ENCODE results near the gene SRRM5.

The SRRM5 gene

DNA sequence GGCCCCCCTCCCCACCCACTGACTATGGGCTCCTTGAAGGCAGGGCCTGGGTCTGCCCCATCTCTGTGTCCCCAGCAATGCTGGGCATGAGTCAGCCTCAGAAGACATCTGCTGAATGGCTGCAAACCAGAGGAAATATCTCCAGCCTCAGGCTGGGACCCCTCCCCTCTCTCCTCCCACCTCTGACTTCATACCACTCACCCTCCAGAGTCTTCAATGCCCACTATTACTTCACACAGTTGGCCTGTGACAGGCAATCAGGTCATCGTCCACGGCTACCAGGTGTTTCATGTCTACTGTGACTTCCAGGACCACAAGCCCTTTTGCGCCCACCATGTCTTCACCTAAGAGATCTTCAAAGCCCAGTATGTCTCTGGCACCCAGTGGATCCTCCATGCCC, at the start of gene SRRM5:
SRRM5 (plus strand) TSS at position 301 of the 400 bp plus-strand sequence; CDS start at position 335, 34 bp downstream.
- peaks cover 33% of the 10 kb centered on the region for H3K4me1 Mint-ChIP-seq

GRCh38 chr19:43562226-43562697, 49.6 kb upstream of the SRRM5 start:
- Mint-ChIP-seq H3K9me3 (no peaks in the 10 kb centered on the region), H3K4me1 (peaks cover 64% of the 10 kb centered on the region), H3K27ac (peak overlapping the region; percentile 96 to 99), H3K4me3 (peak overlapping the region; percentile 70 to 73), H3K27me3 (no peaks in the 10 kb centered on the region)
- ATAC-seq (no peak), DNase-seq (no peak)

More for the DNA sequence above, at the start of gene SRRM5:
- ATAC-seq (no peak), DNase-seq (no peak)
- peak within 1 kb of the TSS; percentile 55 to 61 for H3K27ac Mint-ChIP-seq
- no peak within 1 kb of the TSS for H3K4me3 Mint-ChIP-seq
- no peaks in the 10 kb centered on the region for H3K27me3 Mint-ChIP-seq
- no peaks in the 10 kb centered on the region for H3K9me3 Mint-ChIP-seq

- DNase-seq: peak; percentile 72 to 86
- Mint-ChIP-seq H3K27me3 (no peaks in the 10 kb centered on the region), H3K27ac (peak overlapping the region; percentile 96 to 99), H3K4me1 (peaks cover 64% of the 10 kb centered on the region), H3K4me3 (peak overlapping the region; percentile 70 to 73), H3K9me3 (no peaks in the 10 kb centered on the region)
- peak; percentile 97 for ATAC-seq
Observed at GRCh38 chr19:43562698-43563241, 49.1 kb upstream of the SRRM5 start.

GRCh38 chr19:43563816-43564457, 48.0 kb upstream of the SRRM5 start:
- H3K9me3 Mint-ChIP-seq: no peaks in the 10 kb centered on the region
- peaks cover 64% of the 10 kb centered on the region for H3K4me1 Mint-ChIP-seq
- peak overlapping the region; percentile 9 to 29 for H3K27ac Mint-ChIP-seq
- ATAC-seq (no peak), DNase-seq (no peak)
- H3K4me3 Mint-ChIP-seq: peak overlapping the region; percentile 1 to 47
- H3K27me3 Mint-ChIP-seq: no peaks in the 10 kb centered on the region

DNA sequence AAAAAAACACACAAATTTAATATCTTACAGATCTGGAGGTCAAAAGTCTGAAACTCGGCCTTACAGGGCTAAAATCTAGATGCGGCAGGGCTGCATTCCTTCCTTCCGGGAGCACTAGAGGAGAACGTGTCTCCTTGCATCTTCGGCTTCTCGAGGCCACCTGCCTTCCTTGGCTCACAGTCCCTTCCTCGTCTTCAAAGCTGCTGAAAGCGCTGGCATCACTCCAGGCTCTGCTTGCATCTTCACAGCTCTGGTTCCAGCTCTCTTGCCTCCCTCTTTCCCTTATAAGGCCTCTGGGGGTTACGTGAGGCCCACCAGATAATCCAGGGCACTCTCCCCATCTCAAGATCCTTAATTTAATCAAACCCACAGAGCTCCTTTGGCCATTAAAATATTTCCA, 47.1 kb upstream of the SRRM5 start:
- ATAC-seq (no peak), DNase-seq (no peak)
- H3K27ac Mint-ChIP-seq: peak overlapping the region; percentile 19 to 21
- peaks cover 67% of the 10 kb centered on the region for H3K4me1 Mint-ChIP-seq
- no peaks in the 10 kb centered on the region for H3K9me3 Mint-ChIP-seq
- no peak overlapping the region for H3K4me3 Mint-ChIP-seq
- H3K27me3 Mint-ChIP-seq: no peaks in the 10 kb centered on the region

DNA sequence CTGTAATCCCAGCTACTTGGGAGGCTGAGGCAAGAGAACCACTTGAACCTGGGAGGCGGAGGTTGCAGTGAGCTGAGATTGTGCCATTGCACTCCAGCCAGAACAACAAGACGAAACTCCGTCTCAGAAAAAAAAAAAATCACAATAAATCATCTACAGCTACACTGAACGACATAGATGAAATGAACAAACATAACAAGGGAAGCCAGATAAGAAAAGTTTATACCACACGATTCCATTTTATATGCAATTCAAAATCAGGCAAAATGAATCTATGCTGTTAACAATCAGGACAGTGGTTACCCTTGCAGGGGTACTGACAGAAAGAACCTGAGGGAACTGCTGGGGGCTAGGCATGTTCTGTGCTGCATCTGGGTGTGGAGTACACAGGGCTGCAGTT, 42.2 kb upstream of the SRRM5 start:
- no peak overlapping the region for H3K4me3 Mint-ChIP-seq
- no peak for DNase-seq
- no peaks in the 10 kb centered on the region for H3K9me3 Mint-ChIP-seq
- H3K27me3 Mint-ChIP-seq: no peaks in the 10 kb centered on the region
- H3K27ac Mint-ChIP-seq: no peak overlapping the region
- H3K4me1 Mint-ChIP-seq: peaks cover 38% of the 10 kb centered on the region
- ATAC-seq: no peak

DNA sequence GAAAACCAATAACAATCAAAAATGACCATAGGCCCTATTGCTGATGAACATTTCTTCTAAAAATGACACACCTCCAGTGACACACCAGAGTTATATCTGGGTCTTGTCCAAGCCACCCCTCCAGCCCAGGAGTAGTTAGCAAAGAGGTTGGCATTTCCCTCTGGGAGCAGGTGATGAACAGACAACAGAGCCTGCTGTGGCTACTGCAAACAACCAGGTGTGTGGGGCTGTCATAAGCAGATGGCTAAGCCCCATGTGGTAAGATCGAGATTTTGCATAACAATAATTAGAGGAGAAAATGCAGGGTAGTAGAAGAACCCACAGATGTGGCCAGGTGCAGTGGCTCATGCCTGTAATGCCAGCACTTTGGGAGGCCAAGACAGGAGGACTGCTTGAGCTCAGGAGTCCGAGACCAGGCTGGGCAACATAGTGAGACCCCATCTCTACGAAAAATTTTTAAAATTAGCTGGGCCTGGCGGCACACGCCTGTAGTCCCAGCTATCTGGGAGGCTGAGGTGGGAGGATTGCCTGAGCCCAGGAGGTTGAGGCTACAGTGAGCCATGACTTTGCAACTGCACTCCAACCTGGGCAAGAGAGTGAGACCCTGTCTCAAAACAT, 41.6 kb upstream of the SRRM5 start:
- no peaks in the 10 kb centered on the region for H3K9me3 Mint-ChIP-seq
- H3K4me3 Mint-ChIP-seq: no peak overlapping the region
- DNase-seq: no peak
- no peak for ATAC-seq
- H3K4me1 Mint-ChIP-seq: peaks cover 36% of the 10 kb centered on the region
- H3K27me3 Mint-ChIP-seq: no peaks in the 10 kb centered on the region
- H3K27ac Mint-ChIP-seq: no peak overlapping the region

GRCh38 chr19:43572171-43572588, 39.7 kb upstream of the SRRM5 start:
- Mint-ChIP-seq H3K9me3 (no peaks in the 10 kb centered on the region), H3K4me3 (no peak overlapping the region), H3K4me1 (peaks cover 42% of the 10 kb centered on the region), H3K27ac (no peak overlapping the region), H3K27me3 (no peaks in the 10 kb centered on the region)
- DNase-seq (no peak), ATAC-seq (no peak)

GRCh38 chr19:43574424-43575155, 37.3 kb upstream of the SRRM5 start:
- Mint-ChIP-seq H3K27ac (peak overlapping the region; percentile 98), H3K4me1 (peaks cover 61% of the 10 kb centered on the region), H3K4me3 (peak overlapping the region; percentile 99), H3K9me3 (no peaks in the 10 kb centered on the region), H3K27me3 (no peaks in the 10 kb centered on the region)
- no peak for ATAC-seq
- DNase-seq: no peak

DNA sequence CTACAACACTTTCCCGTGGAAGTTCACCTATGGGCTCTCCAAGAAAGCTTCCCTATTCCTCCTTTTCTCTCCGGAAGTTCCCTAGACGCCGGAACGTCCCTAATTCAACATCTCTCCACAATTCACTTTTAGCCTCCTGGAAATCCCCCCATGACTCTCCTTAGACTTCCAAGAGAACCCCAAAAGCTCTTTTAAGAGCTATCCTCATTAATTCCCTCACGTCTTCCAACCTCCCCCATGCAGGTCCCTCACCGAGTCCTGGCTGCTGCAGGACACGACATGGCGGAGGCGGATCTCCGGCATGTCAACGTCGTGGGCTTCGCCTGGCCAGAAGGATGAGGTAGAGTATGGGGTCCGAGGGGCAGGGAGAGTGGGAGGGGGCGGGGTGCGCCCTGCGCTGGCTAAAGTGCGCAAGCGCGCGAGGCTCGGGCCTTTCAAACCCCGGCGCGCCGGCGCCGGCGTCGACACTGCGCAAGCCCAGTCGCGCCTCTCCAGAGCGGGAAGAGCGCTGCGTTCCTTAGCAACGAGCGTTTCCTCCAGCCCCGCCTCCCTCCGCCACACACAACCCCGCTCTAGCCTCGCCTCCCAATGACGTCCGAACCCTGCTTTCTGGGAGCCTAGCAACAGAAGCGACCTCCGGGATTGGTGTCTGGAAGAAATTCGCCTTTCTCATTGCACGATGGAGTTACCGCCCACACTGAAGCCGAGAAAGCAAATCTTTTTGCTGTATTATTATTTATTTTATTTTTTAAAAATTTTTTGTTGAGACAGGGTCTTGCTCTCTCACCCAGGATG, 36.5 kb upstream of the SRRM5 start, which contains the start of the genes PINLYP and XRCC1:
PINLYP (plus strand) TSS at position 646 of the 795 bp plus-strand sequence. CDS start 1,391 bp downstream, outside the sequence.
XRCC1 (minus strand) TSS at position 372 of the 795 bp plus-strand sequence; CDS start at position 303, 69 bp downstream.
- H3K4me1 Mint-ChIP-seq: peaks cover 61% of the 10 kb centered on the region

GRCh38 chr19:43575955-43576878, 35.7 kb upstream of the SRRM5 start:
- no peaks in the 10 kb centered on the region for H3K9me3 Mint-ChIP-seq
- peak overlapping the region; percentile 99 for H3K4me3 Mint-ChIP-seq
- H3K27ac Mint-ChIP-seq: peak overlapping the region in 1 of 2 donors; percentile 88
- no peaks in the 10 kb centered on the region for H3K27me3 Mint-ChIP-seq
- ATAC-seq (no peak), DNase-seq (no peak)
- H3K4me1 Mint-ChIP-seq: peaks cover 64% of the 10 kb centered on the region

More for the DNA sequence above, 36.5 kb upstream of the SRRM5 start, which contains the start of the genes PINLYP and XRCC1:
- peak within 1 kb of the TSS; percentile 98 for H3K27ac Mint-ChIP-seq
- no peaks in the 10 kb centered on the region for H3K9me3 Mint-ChIP-seq
- ATAC-seq (peak; percentile 99), DNase-seq (peak; percentile 91 to 96)
- no peaks in the 10 kb centered on the region for H3K27me3 Mint-ChIP-seq
- peak within 1 kb of the TSS; percentile 99 for H3K4me3 Mint-ChIP-seq

GRCh38 chr19:43578787-43579186, 33.1 kb upstream of the SRRM5 start:
- peaks cover 69% of the 10 kb centered on the region for H3K4me1 Mint-ChIP-seq
- no peaks in the 10 kb centered on the region for H3K9me3 Mint-ChIP-seq
- no peaks in the 10 kb centered on the region for H3K27me3 Mint-ChIP-seq
- ATAC-seq: no peak
- H3K27ac Mint-ChIP-seq: peak overlapping the region; percentile 2 to 67
- DNase-seq: no peak
- H3K4me3 Mint-ChIP-seq: peak overlapping the region; percentile 57 to 85

GRCh38 chr19:43581467-43581866, 30.4 kb upstream of the SRRM5 start:
- Mint-ChIP-seq H3K27ac (peak overlapping the region in 1 of 2 donors; percentile 77), H3K27me3 (no peaks in the 10 kb centered on the region), H3K4me3 (peak overlapping the region; percentile 85 to 97), H3K9me3 (no peaks in the 10 kb centered on the region), H3K4me1 (peaks cover 72% of the 10 kb centered on the region)
- ATAC-seq (no peak), DNase-seq (no peak)

GRCh38 chr19:43582495-43582894, 29.4 kb upstream of the SRRM5 start:
- Mint-ChIP-seq H3K27me3 (no peaks in the 10 kb centered on the region), H3K4me3 (no peak overlapping the region), H3K4me1 (peaks cover 65% of the 10 kb centered on the region), H3K27ac (no peak overlapping the region), H3K9me3 (no peaks in the 10 kb centered on the region)
- no peak for DNase-seq
- no peak for ATAC-seq
